H1 (cell line): ENCODE data around the gene ABCA6.

Experiments used
- BACH1 ChIP-seq: IDR thresholded peaks from 2 replicates; pipeline ENCODE4 v1.6.1; 2012; ENCODE audit warnings: low read length, improper control_type of control experiment
- CHD1 ChIP-seq: IDR thresholded peaks from 2 replicates; pipeline ENCODE4 v1.6.1; 2012; ENCODE audit warnings: low read depth, low read length, improper control_type of control experiment
- EP300 ChIP-seq, 2 experiments: IDR thresholded peaks; 1 replicate in 1 of 2; 2 replicates in 1 of 2; pipeline ENCODE4 v1.6.1; 2011 to 2012; ENCODE audit warnings: low read depth in 2 of 2, low read length in 2 of 2, mild to moderate bottlenecking in 2 of 2, borderline replicate concordance in 1 of 2, inconsistent platforms in 1 of 2, moderate library complexity in 1 of 2
- EZH2 ChIP-seq: fragments of 200-600 bp; sonication (generic); IDR thresholded peaks from 2 replicates; pipeline ENCODE4 v1.7.1; 2012; ENCODE audit warnings: low read depth, mild to moderate bottlenecking, moderate library complexity, low read length, inconsistent platforms; ENCODE audit not compliant: severe bottlenecking
- FOSL1 ChIP-seq: IDR thresholded peaks from 2 replicates; pipeline ENCODE4 v1.6.1; 2011; ENCODE audit warnings: mild to moderate bottlenecking, low read depth, low read length, moderate library complexity; ENCODE audit not compliant: insufficient read depth
- POLR2AphosphoS5 ChIP-seq: IDR thresholded peaks from 2 replicates; pipeline ENCODE4 v1.6.1; 2011; ENCODE audit warnings: low read depth, low read length
- RFX5 ChIP-seq: IDR thresholded peaks from 2 replicates; pipeline ENCODE4 v1.6.1; 2011; ENCODE audit warnings: low read depth, low read length, improper control_type of control experiment, borderline replicate concordance
- SIN3A ChIP-seq, 2 experiments: IDR thresholded peaks in 1 of 2; conservative IDR thresholded peaks in 1 of 2; 2 replicates each; pipeline ENCODE4 v1.6.1; 2011 to 2012; ENCODE audit warnings: low read length in 2 of 2, improper control_type of control experiment in 1 of 2, low read depth in 1 of 2, mild to moderate bottlenecking in 1 of 2
- TBP ChIP-seq: IDR thresholded peaks from 2 replicates; pipeline ENCODE4 v1.6.1; 2011; ENCODE audit warnings: low read depth, low read length, improper control_type of control experiment
- TCF12 ChIP-seq: IDR thresholded peaks from 2 replicates; pipeline ENCODE4 v1.6.1; 2011; ENCODE audit warnings: low read depth, mild to moderate bottlenecking, low read length
- TF ChIP-seq, protein P1 (sequence below), 3 experiments: IDR thresholded peaks; 1 replicate in 2 of 3; 2 replicates in 1 of 3; pipeline versions ENCODE4 v1.5.1 to v1.6.1; 2011; ENCODE audit warnings: low read length in 3 of 3, mild to moderate bottlenecking in 3 of 3, inconsistent platforms in 2 of 3, low read depth in 1 of 3, moderate library complexity in 1 of 3; ENCODE audit not compliant: insufficient read depth in 1 of 3; ENCODE audit errors: control extremely low read depth in 1 of 3
- TF ChIP-seq, protein P2 (sequence below): IDR thresholded peaks from 2 replicates; pipeline ENCODE4 v1.6.1; 2011; ENCODE audit warnings: low read depth, mild to moderate bottlenecking, low read length; ENCODE audit not compliant: insufficient read depth

- TF ChIP-seq SIN3A (conservative IDR thresholded peaks at IDR 0.05 in 1 of 2, IDR thresholded peaks at IDR 0.05 in 1 of 2; ENCODE audit: low read depth in 1 of 2, low read length in 2 of 2) (no peak), RFX5 (no peak), EZH2 (no peak), POLR2AphosphoS5 (no peak), BACH1 (no peak), FOSL1 (no peak), EP300 (IDR thresholded peaks at IDR 0.05; ENCODE audit: borderline replicate concordance in 1 of 2, low read depth in 2 of 2, low read length in 2 of 2) (no peak), TBP (no peak), TCF12 (no peak), CHD1 (no peak)
- TF ChIP-seq, protein P1, sequence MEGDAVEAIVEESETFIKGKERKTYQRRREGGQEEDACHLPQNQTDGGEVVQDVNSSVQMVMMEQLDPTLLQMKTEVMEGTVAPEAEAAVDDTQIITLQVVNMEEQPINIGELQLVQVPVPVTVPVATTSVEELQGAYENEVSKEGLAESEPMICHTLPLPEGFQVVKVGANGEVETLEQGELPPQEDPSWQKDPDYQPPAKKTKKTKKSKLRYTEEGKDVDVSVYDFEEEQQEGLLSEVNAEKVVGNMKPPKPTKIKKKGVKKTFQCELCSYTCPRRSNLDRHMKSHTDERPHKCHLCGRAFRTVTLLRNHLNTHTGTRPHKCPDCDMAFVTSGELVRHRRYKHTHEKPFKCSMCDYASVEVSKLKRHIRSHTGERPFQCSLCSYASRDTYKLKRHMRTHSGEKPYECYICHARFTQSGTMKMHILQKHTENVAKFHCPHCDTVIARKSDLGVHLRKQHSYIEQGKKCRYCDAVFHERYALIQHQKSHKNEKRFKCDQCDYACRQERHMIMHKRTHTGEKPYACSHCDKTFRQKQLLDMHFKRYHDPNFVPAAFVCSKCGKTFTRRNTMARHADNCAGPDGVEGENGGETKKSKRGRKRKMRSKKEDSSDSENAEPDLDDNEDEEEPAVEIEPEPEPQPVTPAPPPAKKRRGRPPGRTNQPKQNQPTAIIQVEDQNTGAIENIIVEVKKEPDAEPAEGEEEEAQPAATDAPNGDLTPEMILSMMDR (IDR thresholded peaks at IDR 0.05; ENCODE audit: control extremely low read depth in 1 of 3, insufficient read depth in 1 of 3, low read depth in 1 of 3, low read length in 3 of 3): no peak
- TF ChIP-seq, protein P2, sequence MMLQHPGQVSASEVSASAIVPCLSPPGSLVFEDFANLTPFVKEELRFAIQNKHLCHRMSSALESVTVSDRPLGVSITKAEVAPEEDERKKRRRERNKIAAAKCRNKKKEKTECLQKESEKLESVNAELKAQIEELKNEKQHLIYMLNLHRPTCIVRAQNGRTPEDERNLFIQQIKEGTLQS: no peak
Measured at GRCh38 chr17:69188796-69189195, 47.1 kb upstream of the ABCA6 start.
